ENCODE data around the gene EARS2.

DNA sequence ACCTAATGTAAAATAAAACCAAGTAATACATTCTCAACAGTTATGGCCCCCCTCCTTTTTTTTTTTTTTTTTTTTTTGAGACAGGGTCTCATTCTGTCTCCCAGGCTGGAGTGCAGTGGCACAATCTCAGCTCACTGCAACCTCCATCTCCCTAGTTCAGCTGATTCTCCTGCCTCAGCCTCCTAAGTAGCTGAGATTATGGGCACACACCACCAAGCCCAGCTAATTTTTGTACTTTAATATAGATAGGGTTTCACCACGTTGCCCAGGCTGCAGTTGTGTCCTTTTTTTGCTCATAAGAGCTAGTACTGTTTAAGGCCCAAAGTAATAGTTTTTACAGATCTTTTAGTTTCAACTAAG lies 18.3 kb downstream of the EARS2 start:
- TF ChIP-seq, protein P1, sequence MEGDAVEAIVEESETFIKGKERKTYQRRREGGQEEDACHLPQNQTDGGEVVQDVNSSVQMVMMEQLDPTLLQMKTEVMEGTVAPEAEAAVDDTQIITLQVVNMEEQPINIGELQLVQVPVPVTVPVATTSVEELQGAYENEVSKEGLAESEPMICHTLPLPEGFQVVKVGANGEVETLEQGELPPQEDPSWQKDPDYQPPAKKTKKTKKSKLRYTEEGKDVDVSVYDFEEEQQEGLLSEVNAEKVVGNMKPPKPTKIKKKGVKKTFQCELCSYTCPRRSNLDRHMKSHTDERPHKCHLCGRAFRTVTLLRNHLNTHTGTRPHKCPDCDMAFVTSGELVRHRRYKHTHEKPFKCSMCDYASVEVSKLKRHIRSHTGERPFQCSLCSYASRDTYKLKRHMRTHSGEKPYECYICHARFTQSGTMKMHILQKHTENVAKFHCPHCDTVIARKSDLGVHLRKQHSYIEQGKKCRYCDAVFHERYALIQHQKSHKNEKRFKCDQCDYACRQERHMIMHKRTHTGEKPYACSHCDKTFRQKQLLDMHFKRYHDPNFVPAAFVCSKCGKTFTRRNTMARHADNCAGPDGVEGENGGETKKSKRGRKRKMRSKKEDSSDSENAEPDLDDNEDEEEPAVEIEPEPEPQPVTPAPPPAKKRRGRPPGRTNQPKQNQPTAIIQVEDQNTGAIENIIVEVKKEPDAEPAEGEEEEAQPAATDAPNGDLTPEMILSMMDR (conservative IDR thresholded peaks at IDR 0.05; ENCODE audit: low read depth, low read length): no peak
- TF ChIP-seq POLR2A (IDR thresholded peaks at IDR 0.05; ENCODE audit: low read depth, low read length): no peak
- TF ChIP-seq RCOR1 (IDR thresholded peaks at IDR 0.05; ENCODE audit: insufficient replicate concordance, low read length): no peak
- TF ChIP-seq RFX5 (IDR thresholded peaks at IDR 0.05; ENCODE audit: low read depth, low read length): no peak
- TF ChIP-seq MAFK (IDR thresholded peaks at IDR 0.05; ENCODE audit: low read depth, low read length): no peak
- TF ChIP-seq SMC3 (IDR thresholded peaks at IDR 0.05; ENCODE audit: low read depth, low read length): no peak
- TF ChIP-seq MAZ (IDR thresholded peaks at IDR 0.05; ENCODE audit: borderline replicate concordance, low read depth, low read length): no peak
- no peak for TF ChIP-seq MXI1 (IDR thresholded peaks at IDR 0.05; ENCODE audit: borderline replicate concordance, low read depth, low read length)
- no peak for TF ChIP-seq RAD21 (IDR thresholded peaks at IDR 0.05; ENCODE audit: low read length)
- TF ChIP-seq CHD1 (IDR thresholded peaks at IDR 0.05; ENCODE audit: low read depth, low read length): no peak
- TF ChIP-seq CEBPB (IDR thresholded peaks at IDR 0.05; ENCODE audit: low read depth, low read length): no peak
- TF ChIP-seq BHLHE40 (IDR thresholded peaks at IDR 0.05; ENCODE audit: low read depth, low read length): no peak
- TF ChIP-seq, protein P2, sequence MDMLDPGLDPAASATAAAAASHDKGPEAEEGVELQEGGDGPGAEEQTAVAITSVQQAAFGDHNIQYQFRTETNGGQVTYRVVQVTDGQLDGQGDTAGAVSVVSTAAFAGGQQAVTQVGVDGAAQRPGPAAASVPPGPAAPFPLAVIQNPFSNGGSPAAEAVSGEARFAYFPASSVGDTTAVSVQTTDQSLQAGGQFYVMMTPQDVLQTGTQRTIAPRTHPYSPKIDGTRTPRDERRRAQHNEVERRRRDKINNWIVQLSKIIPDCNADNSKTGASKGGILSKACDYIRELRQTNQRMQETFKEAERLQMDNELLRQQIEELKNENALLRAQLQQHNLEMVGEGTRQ (IDR thresholded peaks at IDR 0.05; ENCODE audit: low read depth, low read length): no peak
- TF ChIP-seq FOS (IDR thresholded peaks at IDR 0.05; ENCODE audit: low read depth, low read length): no peak
